HepG2 (cell line): Measurements from ENCODE around the gene ALX3. TPM values are rescaled to one million over a fixed set of nuclear protein-coding genes. Genes with fewer than 3 reads are reported as not detected.

Experiments
- DZIP1 ChIP-seq: sonication (generic); formaldehyde crosslinking; IDR thresholded peaks from 2 replicates; pipeline ENCODE4 v1.5.0; 2020; ENCODE audit warnings: mild to moderate bottlenecking, missing genetic modification reagents
- ESRRA ChIP-seq: sonication (generic); formaldehyde crosslinking; IDR thresholded peaks from 2 replicates; pipeline ENCODE4 v1.5.1; 2020; ENCODE audit warnings: mild to moderate bottlenecking, low read depth, missing genetic modification reagents
- HNRNPLL ChIP-seq: fragments of 200-400 bp; formaldehyde crosslinking; IDR thresholded peaks from 2 replicates; pipeline ENCODE4 v1.6.1; 2017; ENCODE audit warnings: mild to moderate bottlenecking, low read depth, low read length; ENCODE audit not compliant: poor library complexity, severe bottlenecking
- HNRNPUL1 ChIP-seq: fragments of 200-400 bp; formaldehyde crosslinking; IDR thresholded peaks from 2 replicates; pipeline ENCODE4 v1.6.1; 2017; ENCODE audit warnings: low read depth, mild to moderate bottlenecking, low read length, moderate library complexity
- KLF13 ChIP-seq: sonication (generic); formaldehyde crosslinking; IDR thresholded peaks from 2 replicates; pipeline ENCODE4 v1.4.0; 2020; ENCODE audit warnings: mild to moderate bottlenecking, missing genetic modification reagents
- TRIM24 ChIP-seq: sonication (generic); formaldehyde crosslinking; IDR thresholded peaks from 2 replicates; pipeline ENCODE4 v1.8.0; 2022; ENCODE audit warnings: mild to moderate bottlenecking, missing genetic modification reagents
- ZKSCAN1 ChIP-seq: fragments of 150-350 bp; IDR thresholded peaks from 2 replicates; pipeline ENCODE4 v1.6.1; 2014; ENCODE audit warnings: low read length
- ZNF280D ChIP-seq: sonication (generic); formaldehyde crosslinking; IDR thresholded peaks from 2 replicates; pipeline ENCODE4 v1.5.1; 2020; ENCODE audit warnings: mild to moderate bottlenecking, missing genetic modification reagents
- ZNF33B ChIP-seq: sonication (generic); formaldehyde crosslinking; IDR thresholded peaks from 2 replicates; pipeline ENCODE4 v1.5.1; 2020; ENCODE audit warnings: mild to moderate bottlenecking, missing genetic modification reagents
- ZNF724P ChIP-seq: sonication (generic); formaldehyde crosslinking; IDR thresholded peaks from 2 replicates; pipeline ENCODE4 v1.8.0; 2022; ENCODE audit warnings: missing genetic modification reagents, borderline replicate concordance
- polyA plus RNA-seq, 8 experiments: library from polyadenylated mRNA; depleted of rRNA in 3 of 8; stranded (reverse) in 7 of 8; unstranded in 1 of 8; fragments of >200 nt; fragmentation: Illumina TruSeq in 4 of 8; extraction: Trizol in 4 of 8; gene quantifications; 2 replicates each; pipeline versions ENCODE4 v1.2.1 to v1.2.3, GENCODE V29; 2011 to 2016; ENCODE audit warnings: low read depth in 4 of 8, missing spikeins in 1 of 8, mixed read lengths in 1 of 8; ENCODE audit not compliant: insufficient read depth in 1 of 8
- total RNA-seq, 5 experiments: library from RNA; depleted of rRNA; stranded (reverse); fragments of >200 nt; fragmentation: Illumina TruSeq; extraction: Trizol; gene quantifications; 2 replicates each; pipeline ENCODE4 v1.2.3, GENCODE V29; 2016; ENCODE audit warnings: low read depth in 1 of 5
- TF ChIP-seq, protein P1 (sequence below): IDR thresholded peaks from 2 replicates; pipeline ENCODE4 v1.6.1; 2018; ENCODE audit warnings: missing genetic modification reagents, mild to moderate bottlenecking, missing compliant biosample characterization
- TF ChIP-seq, protein P2 (sequence below): sonication (generic); formaldehyde crosslinking; conservative IDR thresholded peaks from 2 replicates; pipeline ENCODE4 v1.8.1; 2023; ENCODE audit warnings: missing genetic modification reagents
- TF ChIP-seq, protein P3 (sequence below): sonication (generic); formaldehyde crosslinking; conservative IDR thresholded peaks from 2 replicates; pipeline ENCODE4 v1.4.0; 2020; ENCODE audit warnings: missing genetic modification reagents
- TF ChIP-seq, protein P4 (sequence below): conservative IDR thresholded peaks from 2 replicates; pipeline ENCODE4 v1.6.1; 2018; ENCODE audit warnings: missing genetic modification reagents
- TF ChIP-seq, protein P5 (sequence below): sonication (generic); formaldehyde crosslinking; IDR thresholded peaks from 2 replicates; pipeline ENCODE4 v1.4.0; 2020; ENCODE audit warnings: missing genetic modification reagents

Gene ALX3
- total and polyA plus RNA-seq, 2 of the 13 experiments (the other 11 are each of a cell fraction or from before 2014, with no cell fraction given): not detected

DNA sequence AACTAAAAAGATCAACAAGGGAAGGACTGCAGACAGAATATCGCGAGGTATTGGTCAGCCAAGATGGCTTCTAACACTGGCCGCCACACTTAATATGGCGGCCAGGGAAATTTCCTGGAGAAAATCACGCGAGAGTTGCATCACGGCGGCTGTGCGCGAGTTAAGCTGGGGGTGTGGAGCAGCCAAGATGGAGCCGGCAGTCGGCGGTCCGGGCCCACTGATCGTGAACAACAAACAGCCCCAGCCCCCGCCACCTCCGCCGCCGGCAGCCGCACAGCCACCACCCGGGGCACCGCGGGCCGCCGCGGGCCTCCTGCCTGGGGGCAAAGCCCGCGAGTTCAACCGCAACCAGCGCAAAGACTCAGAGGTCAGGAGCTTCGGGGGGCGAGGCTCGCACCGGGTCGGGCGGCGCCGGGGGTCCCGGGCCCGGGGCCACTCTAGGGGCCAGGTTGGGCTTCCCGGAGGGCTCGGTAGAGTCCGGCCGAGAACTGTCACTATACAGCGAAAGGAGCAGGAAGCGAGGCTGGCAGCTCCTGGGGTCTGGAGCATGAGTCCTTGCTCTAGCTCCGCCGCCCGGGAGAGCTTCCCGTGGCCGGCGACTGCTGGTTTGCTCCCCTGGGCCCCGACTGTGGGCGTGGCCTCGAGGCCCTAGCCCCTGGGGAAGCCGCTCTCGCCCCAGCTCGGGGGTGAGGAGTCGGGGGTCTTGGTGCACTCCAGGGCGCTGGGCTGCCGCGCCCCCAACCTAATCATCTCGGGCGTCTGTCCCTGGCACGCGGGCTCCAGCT lies 35.8 kb downstream of the ALX3 start, which contains the start of gene STRIP1 (continued):
- TF ChIP-seq, protein P1, sequence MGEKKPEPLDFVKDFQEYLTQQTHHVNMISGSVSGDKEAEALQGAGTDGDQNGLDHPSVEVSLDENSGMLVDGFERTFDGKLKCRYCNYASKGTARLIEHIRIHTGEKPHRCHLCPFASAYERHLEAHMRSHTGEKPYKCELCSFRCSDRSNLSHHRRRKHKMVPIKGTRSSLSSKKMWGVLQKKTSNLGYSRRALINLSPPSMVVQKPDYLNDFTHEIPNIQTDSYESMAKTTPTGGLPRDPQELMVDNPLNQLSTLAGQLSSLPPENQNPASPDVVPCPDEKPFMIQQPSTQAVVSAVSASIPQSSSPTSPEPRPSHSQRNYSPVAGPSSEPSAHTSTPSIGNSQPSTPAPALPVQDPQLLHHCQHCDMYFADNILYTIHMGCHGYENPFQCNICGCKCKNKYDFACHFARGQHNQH (CRISPR knock-in tag): peak; percentile 84
- TF ChIP-seq, protein P2, sequence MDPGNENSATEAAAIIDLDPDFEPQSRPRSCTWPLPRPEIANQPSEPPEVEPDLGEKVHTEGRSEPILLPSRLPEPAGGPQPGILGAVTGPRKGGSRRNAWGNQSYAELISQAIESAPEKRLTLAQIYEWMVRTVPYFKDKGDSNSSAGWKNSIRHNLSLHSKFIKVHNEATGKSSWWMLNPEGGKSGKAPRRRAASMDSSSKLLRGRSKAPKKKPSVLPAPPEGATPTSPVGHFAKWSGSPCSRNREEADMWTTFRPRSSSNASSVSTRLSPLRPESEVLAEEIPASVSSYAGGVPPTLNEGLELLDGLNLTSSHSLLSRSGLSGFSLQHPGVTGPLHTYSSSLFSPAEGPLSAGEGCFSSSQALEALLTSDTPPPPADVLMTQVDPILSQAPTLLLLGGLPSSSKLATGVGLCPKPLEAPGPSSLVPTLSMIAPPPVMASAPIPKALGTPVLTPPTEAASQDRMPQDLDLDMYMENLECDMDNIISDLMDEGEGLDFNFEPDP (CRISPR knock-in tag): no peak
- TF ChIP-seq, protein P3, sequence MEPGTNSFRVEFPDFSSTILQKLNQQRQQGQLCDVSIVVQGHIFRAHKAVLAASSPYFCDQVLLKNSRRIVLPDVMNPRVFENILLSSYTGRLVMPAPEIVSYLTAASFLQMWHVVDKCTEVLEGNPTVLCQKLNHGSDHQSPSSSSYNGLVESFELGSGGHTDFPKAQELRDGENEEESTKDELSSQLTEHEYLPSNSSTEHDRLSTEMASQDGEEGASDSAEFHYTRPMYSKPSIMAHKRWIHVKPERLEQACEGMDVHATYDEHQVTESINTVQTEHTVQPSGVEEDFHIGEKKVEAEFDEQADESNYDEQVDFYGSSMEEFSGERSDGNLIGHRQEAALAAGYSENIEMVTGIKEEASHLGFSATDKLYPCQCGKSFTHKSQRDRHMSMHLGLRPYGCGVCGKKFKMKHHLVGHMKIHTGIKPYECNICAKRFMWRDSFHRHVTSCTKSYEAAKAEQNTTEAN (CRISPR knock-in tag): no peak
- TF ChIP-seq ESRRA (CRISPR knock-in tag): no peak
- peak; percentile 76 for TF ChIP-seq HNRNPLL
- TF ChIP-seq ZNF724P (CRISPR knock-in tag): no peak
- TF ChIP-seq TRIM24: no peak
- TF ChIP-seq ZNF280D (CRISPR knock-in tag): no peak
- TF ChIP-seq KLF13 (CRISPR knock-in tag): no peak
- TF ChIP-seq ZNF33B (CRISPR knock-in tag): no peak
- TF ChIP-seq, protein P4, sequence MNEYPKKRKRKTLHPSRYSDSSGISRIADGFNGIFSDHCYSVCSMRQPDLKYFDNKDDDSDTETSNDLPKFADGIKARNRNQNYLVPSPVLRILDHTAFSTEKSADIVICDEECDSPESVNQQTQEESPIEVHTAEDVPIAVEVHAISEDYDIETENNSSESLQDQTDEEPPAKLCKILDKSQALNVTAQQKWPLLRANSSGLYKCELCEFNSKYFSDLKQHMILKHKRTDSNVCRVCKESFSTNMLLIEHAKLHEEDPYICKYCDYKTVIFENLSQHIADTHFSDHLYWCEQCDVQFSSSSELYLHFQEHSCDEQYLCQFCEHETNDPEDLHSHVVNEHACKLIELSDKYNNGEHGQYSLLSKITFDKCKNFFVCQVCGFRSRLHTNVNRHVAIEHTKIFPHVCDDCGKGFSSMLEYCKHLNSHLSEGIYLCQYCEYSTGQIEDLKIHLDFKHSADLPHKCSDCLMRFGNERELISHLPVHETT (CRISPR knock-in tag): no peak
- no peak for TF ChIP-seq ZKSCAN1
- TF ChIP-seq, protein P5, sequence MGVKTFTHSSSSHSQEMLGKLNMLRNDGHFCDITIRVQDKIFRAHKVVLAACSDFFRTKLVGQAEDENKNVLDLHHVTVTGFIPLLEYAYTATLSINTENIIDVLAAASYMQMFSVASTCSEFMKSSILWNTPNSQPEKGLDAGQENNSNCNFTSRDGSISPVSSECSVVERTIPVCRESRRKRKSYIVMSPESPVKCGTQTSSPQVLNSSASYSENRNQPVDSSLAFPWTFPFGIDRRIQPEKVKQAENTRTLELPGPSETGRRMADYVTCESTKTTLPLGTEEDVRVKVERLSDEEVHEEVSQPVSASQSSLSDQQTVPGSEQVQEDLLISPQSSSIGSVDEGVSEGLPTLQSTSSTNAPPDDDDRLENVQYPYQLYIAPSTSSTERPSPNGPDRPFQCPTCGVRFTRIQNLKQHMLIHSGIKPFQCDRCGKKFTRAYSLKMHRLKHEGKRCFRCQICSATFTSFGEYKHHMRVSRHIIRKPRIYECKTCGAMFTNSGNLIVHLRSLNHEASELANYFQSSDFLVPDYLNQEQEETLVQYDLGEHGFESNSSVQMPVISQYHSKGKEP (CRISPR knock-in tag): no peak
- no peak for TF ChIP-seq DZIP1 (CRISPR knock-in tag)
- no peak for TF ChIP-seq HNRNPUL1
